ENCODE results near the gene PIK3AP1.

DNA sequence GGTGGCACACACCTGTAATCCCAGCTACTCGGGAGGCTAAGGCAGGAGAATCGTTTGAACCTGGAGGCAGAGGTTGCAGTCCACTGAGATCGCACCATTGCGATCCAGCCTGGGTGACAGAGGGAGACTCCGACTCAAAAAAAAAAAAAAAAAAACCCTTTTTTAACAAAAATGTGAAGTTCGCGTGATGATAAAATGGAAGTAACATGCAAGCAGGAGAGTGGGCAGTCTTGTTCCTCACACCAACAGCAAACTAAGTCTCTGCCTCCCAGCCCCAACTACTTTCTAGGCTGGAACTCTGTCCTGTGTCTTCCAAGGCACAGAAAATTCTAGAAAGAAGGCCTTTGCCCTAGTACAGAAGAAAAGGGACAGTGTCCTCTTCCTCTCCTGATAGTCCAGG, 11.3 kb downstream of the PIK3AP1 start:
- TF ChIP-seq, protein P1, sequence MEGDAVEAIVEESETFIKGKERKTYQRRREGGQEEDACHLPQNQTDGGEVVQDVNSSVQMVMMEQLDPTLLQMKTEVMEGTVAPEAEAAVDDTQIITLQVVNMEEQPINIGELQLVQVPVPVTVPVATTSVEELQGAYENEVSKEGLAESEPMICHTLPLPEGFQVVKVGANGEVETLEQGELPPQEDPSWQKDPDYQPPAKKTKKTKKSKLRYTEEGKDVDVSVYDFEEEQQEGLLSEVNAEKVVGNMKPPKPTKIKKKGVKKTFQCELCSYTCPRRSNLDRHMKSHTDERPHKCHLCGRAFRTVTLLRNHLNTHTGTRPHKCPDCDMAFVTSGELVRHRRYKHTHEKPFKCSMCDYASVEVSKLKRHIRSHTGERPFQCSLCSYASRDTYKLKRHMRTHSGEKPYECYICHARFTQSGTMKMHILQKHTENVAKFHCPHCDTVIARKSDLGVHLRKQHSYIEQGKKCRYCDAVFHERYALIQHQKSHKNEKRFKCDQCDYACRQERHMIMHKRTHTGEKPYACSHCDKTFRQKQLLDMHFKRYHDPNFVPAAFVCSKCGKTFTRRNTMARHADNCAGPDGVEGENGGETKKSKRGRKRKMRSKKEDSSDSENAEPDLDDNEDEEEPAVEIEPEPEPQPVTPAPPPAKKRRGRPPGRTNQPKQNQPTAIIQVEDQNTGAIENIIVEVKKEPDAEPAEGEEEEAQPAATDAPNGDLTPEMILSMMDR (IDR thresholded peaks at IDR 0.05), result no peak
- no peak for TF ChIP-seq POLR2A (IDR thresholded peaks at IDR 0.05)

All from uterus (tissue), 2 donors.